ENCODE data around the gene SMAP2.
"Not testable (repeated sequence)": the region's sequence is repeated elsewhere in the genome, so short reads cannot be mapped to it uniquely, and the experiment has no call there.

The SMAP2 gene

GRCh38 chr1:40382601-40383000 lies 9.1 kb downstream of the SMAP2 start:
- DNase-seq (ENCODE audit: insufficient read length, low spot score): no peak
- no peak for TF ChIP-seq POU2F2 (IDR thresholded peaks at IDR 0.05; ENCODE audit: low read depth, low read length)
- no peak for TF ChIP-seq SPI1 (IDR thresholded peaks at IDR 0.05; ENCODE audit: low read depth, low read length)
- TF ChIP-seq POLR2AphosphoS5 (IDR thresholded peaks at IDR 0.05; ENCODE audit: low read depth, low read length): no peak
- TF ChIP-seq POLR2A (IDR thresholded peaks at IDR 0.05; ENCODE audit: low read depth, low read length): no peak
- no peak for TF ChIP-seq TAF1 (IDR thresholded peaks at IDR 0.05; ENCODE audit: low read depth, low read length)
- TF ChIP-seq PAX5 (IDR thresholded peaks at IDR 0.05; ENCODE audit: insufficient read depth, low read length, severe bottlenecking): no peak
- FAIRE-seq: no peak

DNA sequence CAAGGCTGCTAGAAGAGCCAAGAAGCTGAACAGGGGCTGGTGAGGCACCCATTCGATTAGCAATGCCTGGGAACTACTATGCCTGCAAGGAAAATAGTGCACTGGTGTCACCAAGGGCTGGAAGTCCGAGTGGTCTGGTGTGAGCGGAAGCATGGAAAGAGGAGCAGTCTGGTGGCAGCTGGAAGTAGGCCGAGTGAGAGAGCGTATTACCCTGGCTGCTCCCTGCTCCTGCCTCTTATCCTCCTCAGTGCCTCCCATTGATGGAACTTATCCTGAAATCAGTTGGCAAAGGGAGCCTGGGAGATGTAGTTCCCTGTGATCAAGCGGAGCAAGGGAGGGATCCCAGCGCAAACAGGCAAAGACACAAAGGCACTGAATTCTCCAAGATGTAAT lies 9.6 kb downstream of the SMAP2 start:
- DNase-seq (ENCODE audit: insufficient read length, low spot score) (no peak), FAIRE-seq (no peak)
- TF ChIP-seq SPI1 (IDR thresholded peaks at IDR 0.05; ENCODE audit: low read depth, low read length): no peak
- no peak for TF ChIP-seq PAX5 (IDR thresholded peaks at IDR 0.05; ENCODE audit: insufficient read depth, low read length, severe bottlenecking)
- TF ChIP-seq TAF1 (IDR thresholded peaks at IDR 0.05; ENCODE audit: low read depth, low read length): no peak
- TF ChIP-seq POLR2A (IDR thresholded peaks at IDR 0.05; ENCODE audit: low read depth, low read length): no peak
- 0 out of 2 replicates have a peak, but pooled peaks have one; percentile 27 for TF ChIP-seq POLR2AphosphoS5 (IDR thresholded peaks at IDR 0.05; ENCODE audit: low read depth, low read length)
- TF ChIP-seq POU2F2 (IDR thresholded peaks at IDR 0.05; ENCODE audit: low read depth, low read length): no peak

DNA sequence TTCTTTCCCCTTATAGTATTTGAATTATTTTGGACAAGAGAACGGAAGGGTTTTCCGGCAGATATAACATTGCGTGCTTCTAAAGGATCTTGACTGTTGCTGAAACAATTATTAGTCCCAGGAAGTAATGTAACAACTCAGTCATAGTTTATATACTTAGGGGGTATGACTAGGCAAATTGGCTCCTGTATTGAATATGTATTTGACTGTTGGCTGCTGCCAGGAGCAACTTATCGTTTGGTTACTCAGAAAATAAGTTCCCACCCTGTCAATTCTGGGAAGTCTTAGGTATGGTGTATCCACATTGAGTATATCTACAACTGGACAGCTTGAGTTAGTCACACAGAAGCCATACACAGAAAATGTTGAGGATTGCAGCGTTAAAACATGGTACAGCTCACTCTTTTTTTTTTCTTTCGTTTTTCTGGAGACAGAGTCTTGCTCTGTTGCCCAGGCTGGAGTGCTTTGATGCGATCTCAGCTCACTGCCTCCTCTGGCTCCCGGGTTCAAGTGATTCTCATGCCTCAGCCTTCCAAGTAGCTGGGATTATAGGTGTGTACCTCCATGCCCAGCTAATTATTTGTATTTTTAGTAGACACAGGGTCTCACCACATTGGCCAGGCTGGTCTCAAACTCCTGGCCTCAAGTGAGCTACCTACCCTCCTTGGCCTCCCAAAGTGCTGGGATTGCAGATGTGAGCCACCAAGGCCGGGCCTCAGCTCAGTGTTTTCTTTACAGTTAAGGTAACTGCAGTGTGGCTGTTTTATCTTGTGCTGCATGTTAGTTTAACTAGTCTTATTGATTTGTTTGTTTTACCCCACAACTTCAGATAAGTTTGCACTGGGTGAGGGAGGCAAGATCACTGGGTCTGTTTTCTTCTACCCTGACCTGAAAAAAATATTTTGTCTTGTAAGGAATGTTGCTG lies 10.2 kb downstream of the SMAP2 start:
- FAIRE-seq: no peak
- DNase-seq (ENCODE audit: insufficient read length, low spot score): no peak
- TF ChIP-seq POLR2AphosphoS5 (IDR thresholded peaks at IDR 0.05; ENCODE audit: low read depth, low read length): peak; percentile 8; the same call in 1 of the 2 replicates
- TF ChIP-seq POU2F2 (IDR thresholded peaks at IDR 0.05; ENCODE audit: low read depth, low read length): no peak
- peak; percentile 40; the same call in 1 of the 2 replicates for TF ChIP-seq POLR2A (IDR thresholded peaks at IDR 0.05; ENCODE audit: low read depth, low read length)

DNA sequence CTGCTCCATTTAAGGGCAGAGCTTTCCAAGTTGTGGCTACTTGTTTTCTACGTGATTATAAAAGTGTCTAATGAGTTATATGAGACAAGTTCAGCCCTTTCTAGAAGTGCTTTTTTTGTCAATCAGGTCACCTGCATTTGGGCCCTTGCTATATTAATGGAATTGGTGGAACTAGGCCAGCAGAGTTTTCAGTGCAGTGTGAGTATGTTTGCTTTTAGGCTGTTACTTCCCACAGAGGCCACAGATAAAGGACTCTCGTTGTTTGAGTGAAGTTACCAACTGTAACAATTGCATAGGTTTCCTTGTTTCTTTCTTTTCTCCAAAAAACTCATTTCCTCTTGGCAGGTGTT lies 10.9 kb downstream of the SMAP2 start:
- TF ChIP-seq SPI1 (IDR thresholded peaks at IDR 0.05; ENCODE audit: low read depth, low read length) (no peak), POU2F2 (IDR thresholded peaks at IDR 0.05; ENCODE audit: low read depth, low read length) (no peak), POLR2AphosphoS5 (IDR thresholded peaks at IDR 0.05; ENCODE audit: low read depth, low read length) (no peak), TAF1 (IDR thresholded peaks at IDR 0.05; ENCODE audit: low read depth, low read length) (no peak), POLR2A (IDR thresholded peaks at IDR 0.05; ENCODE audit: low read depth, low read length) (no peak)
- no peak for DNase-seq (ENCODE audit: insufficient read length, low spot score)
- peak; percentile 65 for FAIRE-seq

DNA sequence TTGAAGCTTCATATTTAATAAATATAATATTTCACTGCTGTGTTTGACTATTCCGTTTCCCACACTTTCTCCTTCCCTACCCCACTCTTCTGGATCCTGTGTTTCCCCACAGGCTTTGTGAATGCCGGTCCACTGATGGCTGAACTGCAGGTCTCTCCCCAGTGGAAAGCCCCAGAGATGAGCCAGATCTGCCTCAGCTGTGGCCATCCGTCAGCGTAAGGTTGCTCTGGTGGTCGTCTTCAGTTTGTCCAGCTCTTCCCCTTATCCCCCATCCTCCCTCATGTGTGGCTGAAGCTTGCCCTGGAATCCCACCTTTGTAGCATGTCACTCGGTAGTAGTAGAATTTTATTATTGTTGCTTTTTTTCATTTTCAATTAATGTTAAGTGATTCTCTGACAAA lies 11.4 kb downstream of the SMAP2 start:
- DNase-seq (ENCODE audit: insufficient read length, low spot score): no peak
- FAIRE-seq: no peak
- TF ChIP-seq POU2F2 (IDR thresholded peaks at IDR 0.05; ENCODE audit: low read depth, low read length): 0 out of 2 replicates have a peak, but pooled peaks have one; percentile 12
- TF ChIP-seq POLR2A (IDR thresholded peaks at IDR 0.05; ENCODE audit: low read depth, low read length): no peak; the same call in 1 of the 2 replicates
- TF ChIP-seq POLR2AphosphoS5 (IDR thresholded peaks at IDR 0.05; ENCODE audit: low read depth, low read length): peak; percentile 34; the same call in 1 of the 2 replicates
- TF ChIP-seq PAX5 (IDR thresholded peaks at IDR 0.05; ENCODE audit: insufficient read depth, low read length, severe bottlenecking): no peak

GRCh38 chr1:40385437-40386358 lies 12.2 kb downstream of the SMAP2 start:
- DNase-seq (ENCODE audit: insufficient read length, low spot score): no peak
- FAIRE-seq: peak; percentile 92

DNA sequence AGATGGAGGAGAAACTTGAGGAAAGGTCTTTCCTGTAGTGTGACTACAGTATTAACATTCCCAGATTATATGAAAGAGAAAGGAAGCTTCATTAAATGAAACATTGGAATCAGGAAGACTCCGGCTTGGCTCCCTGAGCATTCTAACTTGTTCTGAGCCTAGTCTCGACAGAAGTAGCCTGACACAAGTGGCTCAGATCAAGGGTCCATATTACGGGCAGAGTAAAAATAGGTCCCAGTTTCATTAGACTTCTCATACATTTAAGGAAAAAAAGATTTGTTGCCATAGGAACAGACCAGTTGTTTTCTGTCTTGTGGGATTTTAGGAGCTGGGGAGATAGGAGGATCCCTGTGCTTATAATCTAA lies 12.8 kb downstream of the SMAP2 start:
- no peak for FAIRE-seq
- DNase-seq (ENCODE audit: insufficient read length, low spot score): no peak
- TF ChIP-seq POLR2AphosphoS5 (IDR thresholded peaks at IDR 0.05; ENCODE audit: low read depth, low read length): 0 out of 2 replicates have a peak, but pooled peaks have one; percentile 2
- TF ChIP-seq POLR2A (IDR thresholded peaks at IDR 0.05; ENCODE audit: low read depth, low read length): peak; percentile 14; the same call in 1 of the 2 replicates
- no peak for TF ChIP-seq SPI1 (IDR thresholded peaks at IDR 0.05; ENCODE audit: low read depth, low read length)

More at GRCh38 chr1:40385437-40386358, 12.2 kb downstream of the SMAP2 start:
- TF ChIP-seq PAX5 (IDR thresholded peaks at IDR 0.05; ENCODE audit: insufficient read depth, low read length, severe bottlenecking): no peak
- peak; percentile 27; the same call in 1 of the 2 replicates for TF ChIP-seq POU2F2 (IDR thresholded peaks at IDR 0.05; ENCODE audit: low read depth, low read length)
- peak; percentile 52; the same call in 1 of the 2 replicates for TF ChIP-seq POLR2A (IDR thresholded peaks at IDR 0.05; ENCODE audit: low read depth, low read length)
- peak; percentile 51; the same call in 1 of the 2 replicates for TF ChIP-seq POLR2AphosphoS5 (IDR thresholded peaks at IDR 0.05; ENCODE audit: low read depth, low read length)
- TF ChIP-seq TAF1 (IDR thresholded peaks at IDR 0.05; ENCODE audit: low read depth, low read length): peak; percentile 52; the same call in 1 of the 2 replicates
- TF ChIP-seq SPI1 (IDR thresholded peaks at IDR 0.05; ENCODE audit: low read depth, low read length): peak; percentile 10; the same call in 1 of the 2 replicates

GRCh38 chr1:40386796-40387195 lies 13.3 kb downstream of the SMAP2 start:
- peak; percentile 16; the same call in 1 of the 2 replicates for TF ChIP-seq POLR2AphosphoS5 (IDR thresholded peaks at IDR 0.05; ENCODE audit: low read depth, low read length)
- no peak for TF ChIP-seq SPI1 (IDR thresholded peaks at IDR 0.05; ENCODE audit: low read depth, low read length)
- no peak for FAIRE-seq
- no peak for DNase-seq (ENCODE audit: insufficient read length, low spot score)

DNA sequence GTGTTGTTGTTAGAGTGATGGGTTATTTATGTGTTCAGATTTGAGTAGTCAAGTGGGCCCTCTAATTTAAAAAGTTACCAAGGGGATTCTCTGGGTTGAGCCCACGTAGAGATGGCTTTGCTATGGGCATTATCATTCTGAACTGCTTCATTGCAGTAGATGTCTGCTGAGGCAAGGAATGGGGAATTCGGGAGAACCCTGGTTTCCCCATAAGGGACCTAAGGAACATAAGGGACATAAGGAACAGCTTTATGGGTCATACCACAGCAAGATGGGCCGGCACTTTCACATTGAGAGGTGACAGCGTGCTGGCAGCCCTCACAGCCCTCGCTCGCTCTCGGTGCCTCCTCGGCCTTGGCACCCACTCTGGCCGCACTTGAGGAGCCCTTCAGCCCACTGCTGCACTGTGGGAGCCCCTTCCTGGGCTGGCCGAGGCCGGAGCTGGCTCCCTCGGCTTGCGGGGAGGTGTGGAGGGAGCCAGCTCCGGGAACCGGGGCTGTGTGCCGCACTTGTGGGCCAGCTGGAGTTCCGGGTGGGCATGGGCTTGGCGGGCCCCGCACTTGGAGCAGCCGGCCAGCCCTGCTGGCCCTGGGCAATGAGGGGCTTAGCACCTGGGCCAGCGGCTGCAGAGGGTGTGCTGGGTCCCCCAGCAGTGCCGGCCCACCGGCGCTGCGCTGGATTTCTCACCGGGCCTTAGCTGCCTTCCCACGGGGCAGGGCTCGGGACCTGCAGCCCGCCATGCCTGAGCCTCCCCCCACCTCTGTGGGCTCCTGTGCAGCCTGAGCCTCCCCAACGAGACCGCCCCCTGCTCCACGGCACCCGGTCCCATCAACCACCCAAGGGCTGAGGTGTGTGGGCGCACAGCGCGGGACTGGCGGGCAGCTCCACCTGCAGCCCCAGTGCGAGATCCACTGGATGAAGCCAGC lies 14.1 kb downstream of the SMAP2 start:
- not testable (repeated sequence) for DNase-seq (ENCODE audit: insufficient read length, low spot score); FAIRE-seq

DNA sequence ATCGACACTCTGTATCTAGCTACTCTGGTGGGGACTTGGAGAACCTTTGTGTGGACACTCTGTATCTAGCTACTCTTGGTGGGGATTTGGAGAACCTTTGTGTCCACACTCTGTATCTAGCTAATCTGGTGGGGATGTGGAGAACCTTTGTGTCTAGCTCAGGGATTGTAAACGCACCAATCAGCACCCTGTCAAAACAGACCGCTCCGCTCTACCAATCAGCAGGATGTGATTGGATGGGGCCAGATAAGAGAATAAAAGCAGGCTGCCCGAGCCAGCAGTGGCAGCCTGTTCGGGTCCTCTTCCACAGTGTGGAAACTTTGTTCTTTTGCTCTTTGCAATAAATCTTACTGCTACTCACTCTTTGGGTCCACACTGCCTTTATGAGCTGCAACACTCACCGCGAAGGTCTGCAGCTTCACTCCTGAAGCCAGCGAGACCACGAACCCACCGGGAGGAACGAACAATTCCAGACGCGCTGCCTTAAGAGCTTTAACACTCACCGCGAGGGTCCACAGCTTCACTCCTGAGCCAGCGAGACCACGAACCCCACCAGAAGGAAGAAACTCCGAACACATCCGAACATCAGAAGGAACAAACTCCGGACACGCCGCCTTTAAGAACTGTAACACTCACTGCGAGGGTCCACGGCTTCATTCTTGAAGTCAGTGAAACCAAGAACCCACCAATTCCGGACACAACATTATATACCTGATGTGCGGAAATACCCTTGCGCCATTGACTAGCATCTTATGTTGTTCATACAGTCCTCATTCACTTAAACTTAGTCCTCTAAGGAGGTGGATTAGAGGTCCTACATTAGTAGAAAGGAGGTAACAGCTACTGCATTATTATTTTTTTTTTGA lies 15.2 kb downstream of the SMAP2 start:
- not testable (repeated sequence) for FAIRE-seq; DNase-seq (ENCODE audit: insufficient read length, low spot score)
